Left lung (tissue), 10 donors: ENCODE data around the gene OPALIN. TPM values are rescaled to one million over a fixed set of nuclear protein-coding genes. Genes with fewer than 3 reads are reported as not detected.
A peak's percentile ranks its signal among the peaks of the same experiment; 100 is the strongest.

Experiments
- ATAC-seq: fragments of 200-7000 bp; cut with Tn5 transposase; one replicate; pipeline ENCODE4 v1.9.1; 2020; ENCODE audit warnings: moderate library complexity
- DNase-seq, 4 donors: peaks; one replicate each; pipeline ENCODE4 v3.0.0-alpha.2; 2013 to 2020
- H3K27ac ChIP-seq, 2 donors: fragments of 200-600 bp; sonication (generic) in 1 of 2; one replicate each; pipeline versions ENCODE4 v1.5.0 to v1.8.0; 2020 to 2021
- H3K27me3 ChIP-seq, 2 donors: fragments of 200-600 bp; sonication (generic) in 1 of 2; one replicate each; pipeline versions ENCODE4 v1.5.0 to v1.8.0; 2020 to 2021
- H3K36me3 ChIP-seq, 2 donors: fragments of 200-600 bp; sonication (generic) in 1 of 2; one replicate each; pipeline versions ENCODE4 v1.5.0 to v1.8.0; 2020 to 2021
- H3K4me1 ChIP-seq, 2 donors: fragments of 200-600 bp; one replicate each; pipeline ENCODE4 v1.8.0; 2021
- H3K4me3 ChIP-seq, 2 donors: fragments of 200-600 bp; sonication (generic) in 1 of 2; one replicate each; pipeline versions ENCODE4 v1.5.0 to v1.8.0; 2020 to 2021; ENCODE audit warnings: mild to moderate bottlenecking in 1 of 2
- H3K9me3 ChIP-seq, 2 donors: fragments of 200-600 bp; sonication (generic) in 1 of 2; one replicate each; pipeline versions ENCODE4 v1.5.0 to v1.8.0; 2020 to 2021
- intact Hi-C, 2 donors: fragments of 100-400 bp; cut with DNase I; formaldehyde crosslinking; loops; one replicate each; pipeline versions ENCODE4 v1.11.2 to v1.14.2; 2022
- polyA plus RNA-seq, 6 donors: library from polyadenylated mRNA; unstranded; fragments of 120-200 nt; gene quantifications; one replicate each; pipeline ENCODE4 v1.2.1, GENCODE V29; 2013; ENCODE audit not compliant: insufficient read length in 6 of 6
- total RNA-seq, 2 donors: library from RNA; stranded (reverse); fragmentation: NEBNext Ultra II Directional; extraction: Animal tissue kit (Norgen Biotek cat#: 25700); gene quantifications; one replicate each; pipeline ENCODE4 v1.2.1, GENCODE V29; 2021
- TF ChIP-seq, protein P1 (sequence below), 2 donors: fragments of 200-600 bp; sonication (generic) in 1 of 2; IDR thresholded peaks; one replicate each; pipeline versions ENCODE4 v1.5.0 to v1.8.0; 2021; ENCODE audit warnings: antibody characterized with exemption in 2 of 2
- donor health status: DM: no; HTN: yes; CAD: no.
- donor health status: DM: no; HTN: no; CAD: no.

Gene OPALIN
- total and polyA plus RNA-seq, 8 donors = not detected

DNA sequence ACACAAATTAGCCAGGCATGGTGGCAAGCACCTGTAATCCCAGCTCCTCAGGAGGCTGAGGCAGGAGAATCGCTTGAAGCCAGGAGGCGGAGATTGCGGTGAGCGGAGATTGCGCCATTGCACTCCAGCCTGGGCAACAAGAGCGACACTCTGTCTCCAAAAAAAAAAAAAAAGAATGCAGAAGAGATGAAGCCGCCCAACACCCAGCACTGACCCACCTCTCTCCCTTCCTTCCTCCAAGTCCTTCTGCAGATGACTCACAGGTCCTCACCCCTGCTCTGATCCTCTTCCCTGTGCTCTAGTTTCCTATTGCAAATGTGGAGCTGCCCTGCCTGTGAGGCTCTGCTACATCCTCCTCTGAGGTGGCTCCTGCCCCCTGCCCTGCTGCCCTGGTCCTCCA, 22.0 kb upstream of the OPALIN start:
- Histone ChIP-seq H3K4me3 (no peak overlapping the region), H3K9me3 (no peaks in the 10 kb centered on the region), H3K27ac (no peak overlapping the region), H3K27me3 (peaks cover 0 to 15% of the 10 kb centered on the region in 2 donors), H3K36me3 (no peaks in the 10 kb centered on the region), H3K4me1 (peaks cover 0 to 9% of the 10 kb centered on the region in 2 donors)
- DNase-seq = peak in 1 of 4 donors; percentile 51
- TF ChIP-seq, protein P1, sequence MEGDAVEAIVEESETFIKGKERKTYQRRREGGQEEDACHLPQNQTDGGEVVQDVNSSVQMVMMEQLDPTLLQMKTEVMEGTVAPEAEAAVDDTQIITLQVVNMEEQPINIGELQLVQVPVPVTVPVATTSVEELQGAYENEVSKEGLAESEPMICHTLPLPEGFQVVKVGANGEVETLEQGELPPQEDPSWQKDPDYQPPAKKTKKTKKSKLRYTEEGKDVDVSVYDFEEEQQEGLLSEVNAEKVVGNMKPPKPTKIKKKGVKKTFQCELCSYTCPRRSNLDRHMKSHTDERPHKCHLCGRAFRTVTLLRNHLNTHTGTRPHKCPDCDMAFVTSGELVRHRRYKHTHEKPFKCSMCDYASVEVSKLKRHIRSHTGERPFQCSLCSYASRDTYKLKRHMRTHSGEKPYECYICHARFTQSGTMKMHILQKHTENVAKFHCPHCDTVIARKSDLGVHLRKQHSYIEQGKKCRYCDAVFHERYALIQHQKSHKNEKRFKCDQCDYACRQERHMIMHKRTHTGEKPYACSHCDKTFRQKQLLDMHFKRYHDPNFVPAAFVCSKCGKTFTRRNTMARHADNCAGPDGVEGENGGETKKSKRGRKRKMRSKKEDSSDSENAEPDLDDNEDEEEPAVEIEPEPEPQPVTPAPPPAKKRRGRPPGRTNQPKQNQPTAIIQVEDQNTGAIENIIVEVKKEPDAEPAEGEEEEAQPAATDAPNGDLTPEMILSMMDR (IDR thresholded peaks at IDR 0.05) = no peak
- ATAC-seq = peak; percentile 86
- intact Hi-C loops = no loop called here

DNA sequence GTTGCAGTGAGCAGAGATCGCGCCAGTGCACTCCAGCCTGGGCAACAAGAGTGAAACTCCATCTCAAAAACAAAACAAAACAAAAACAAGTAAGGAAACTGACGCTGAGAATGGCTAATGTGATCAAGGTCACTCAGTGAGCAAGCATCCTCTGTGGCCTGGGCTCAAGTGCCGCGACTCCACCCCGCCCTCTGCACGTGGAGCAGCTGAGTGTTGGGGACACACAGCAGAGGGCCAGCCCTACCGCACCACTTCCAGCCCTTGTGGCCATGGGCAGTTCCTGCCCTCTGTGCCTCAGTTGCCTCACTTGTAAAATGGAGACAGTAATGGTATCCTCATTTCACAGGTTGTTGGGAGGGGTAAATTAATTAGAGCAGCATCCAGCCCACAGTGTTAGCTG, 21.0 kb upstream of the OPALIN start:
- H3K27ac ChIP-seq = no peak overlapping the region
- no peak for DNase-seq
- intact Hi-C loops = no loop called here
- peaks cover 0 to 15% of the 10 kb centered on the region in 2 donors for H3K27me3 ChIP-seq
- TF ChIP-seq, protein P1 (IDR thresholded peaks at IDR 0.05) = no peak
- peaks cover 0 to 16% of the 10 kb centered on the region in 2 donors for H3K4me1 ChIP-seq
- H3K4me3 ChIP-seq = no peak overlapping the region
- ATAC-seq = no peak
- H3K36me3 ChIP-seq = no peaks in the 10 kb centered on the region
- H3K9me3 ChIP-seq = no peaks in the 10 kb centered on the region

DNA sequence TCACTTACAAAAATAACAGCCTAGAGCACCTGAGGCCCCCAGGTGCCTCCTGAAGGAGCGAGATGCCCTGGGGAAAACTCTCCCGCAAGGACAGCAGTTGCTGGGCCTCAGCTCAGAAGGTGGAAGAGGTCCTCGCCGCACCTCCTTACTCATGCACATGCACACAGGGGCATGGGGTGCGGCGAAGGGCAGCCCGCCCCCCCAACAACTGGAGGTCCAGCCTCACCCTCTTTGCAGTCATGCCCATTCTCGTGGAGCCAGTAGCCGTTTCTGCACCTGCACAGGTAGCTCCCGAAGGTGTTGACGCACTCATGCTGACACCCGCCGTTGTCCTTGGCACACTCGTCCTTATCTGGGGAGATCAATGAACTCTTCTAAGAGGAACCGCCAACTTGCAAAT, 19.9 kb upstream of the OPALIN start:
- ATAC-seq (no peak), DNase-seq (no peak)
- H3K4me1 ChIP-seq = peaks cover 0 to 16% of the 10 kb centered on the region in 2 donors
- no peak overlapping the region for H3K27ac ChIP-seq
- intact Hi-C loops = no loop called here
- no peaks in the 10 kb centered on the region for H3K9me3 ChIP-seq
- H3K36me3 ChIP-seq = no peaks in the 10 kb centered on the region
- TF ChIP-seq, protein P1 (IDR thresholded peaks at IDR 0.05) = no peak
- H3K27me3 ChIP-seq = peaks cover 0 to 13% of the 10 kb centered on the region in 2 donors
- no peak overlapping the region for H3K4me3 ChIP-seq

DNA sequence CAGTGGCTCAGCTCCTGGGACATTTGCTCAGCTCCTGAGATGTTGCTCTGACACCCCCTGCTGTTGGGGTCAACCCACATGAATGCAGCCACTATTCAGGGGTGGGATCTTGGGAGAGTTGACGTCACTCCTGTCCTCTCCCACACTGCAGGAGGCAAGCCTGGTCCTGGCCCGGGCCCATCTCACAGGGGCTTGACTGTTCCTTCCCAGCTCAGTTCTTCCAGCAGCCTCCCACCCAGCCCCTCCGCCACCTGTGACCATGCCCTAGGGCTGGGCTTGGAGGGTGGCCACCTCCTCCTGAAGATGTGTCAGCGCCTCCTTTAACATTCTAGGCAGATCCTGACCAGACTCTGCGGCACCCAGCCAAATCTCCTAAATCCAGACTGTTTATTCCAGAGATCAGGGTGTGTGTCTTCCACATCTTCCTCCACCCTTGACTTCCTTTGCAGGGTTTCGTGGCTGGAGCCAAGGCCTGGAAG, 19.1 kb upstream of the OPALIN start:
- no peaks in the 10 kb centered on the region for H3K36me3 ChIP-seq
- ATAC-seq (no peak), DNase-seq (no peak)
- no peaks in the 10 kb centered on the region for H3K9me3 ChIP-seq
- TF ChIP-seq, protein P1 (IDR thresholded peaks at IDR 0.05) = no peak
- intact Hi-C loops = no loop called here
- peaks cover 0 to 13% of the 10 kb centered on the region in 2 donors for H3K27me3 ChIP-seq
- peaks cover 0 to 16% of the 10 kb centered on the region in 2 donors for H3K4me1 ChIP-seq
- H3K27ac ChIP-seq = no peak overlapping the region
- no peak overlapping the region for H3K4me3 ChIP-seq

DNA sequence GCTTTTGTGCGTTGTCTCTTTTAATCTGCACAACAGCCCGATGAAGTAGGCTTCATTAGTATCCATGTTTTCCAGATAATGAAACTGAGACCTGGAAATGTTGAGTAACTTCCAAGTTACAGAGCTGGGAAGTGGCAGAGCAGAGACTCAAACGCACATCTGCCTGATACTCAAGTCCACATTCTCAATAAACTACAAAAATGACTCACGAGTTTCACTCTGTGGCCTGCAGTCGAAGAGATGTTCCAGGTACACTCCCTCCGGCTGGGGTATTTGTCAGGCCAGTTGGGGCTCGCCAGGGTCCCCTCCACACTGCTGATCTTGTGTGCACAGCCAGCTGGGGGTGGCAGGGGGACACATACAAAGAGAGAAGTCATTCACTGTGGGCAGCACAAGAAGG, 17.7 kb upstream of the OPALIN start:
- TF ChIP-seq, protein P1 (IDR thresholded peaks at IDR 0.05) = no peak
- ATAC-seq (no peak), DNase-seq (no peak)
- Histone ChIP-seq H3K27ac (no peak overlapping the region), H3K4me1 (peaks cover 0 to 16% of the 10 kb centered on the region in 2 donors), H3K36me3 (no peaks in the 10 kb centered on the region), H3K9me3 (no peaks in the 10 kb centered on the region), H3K27me3 (peaks cover 0 to 13% of the 10 kb centered on the region in 2 donors), H3K4me3 (no peak overlapping the region)
- intact Hi-C loops = no loop called here
